Measurements from ENCODE around the gene DCC.

GRCh38 chr18:52730972-52731619 lies 391.1 kb downstream of the DCC start:
- TF ChIP-seq, protein P1, sequence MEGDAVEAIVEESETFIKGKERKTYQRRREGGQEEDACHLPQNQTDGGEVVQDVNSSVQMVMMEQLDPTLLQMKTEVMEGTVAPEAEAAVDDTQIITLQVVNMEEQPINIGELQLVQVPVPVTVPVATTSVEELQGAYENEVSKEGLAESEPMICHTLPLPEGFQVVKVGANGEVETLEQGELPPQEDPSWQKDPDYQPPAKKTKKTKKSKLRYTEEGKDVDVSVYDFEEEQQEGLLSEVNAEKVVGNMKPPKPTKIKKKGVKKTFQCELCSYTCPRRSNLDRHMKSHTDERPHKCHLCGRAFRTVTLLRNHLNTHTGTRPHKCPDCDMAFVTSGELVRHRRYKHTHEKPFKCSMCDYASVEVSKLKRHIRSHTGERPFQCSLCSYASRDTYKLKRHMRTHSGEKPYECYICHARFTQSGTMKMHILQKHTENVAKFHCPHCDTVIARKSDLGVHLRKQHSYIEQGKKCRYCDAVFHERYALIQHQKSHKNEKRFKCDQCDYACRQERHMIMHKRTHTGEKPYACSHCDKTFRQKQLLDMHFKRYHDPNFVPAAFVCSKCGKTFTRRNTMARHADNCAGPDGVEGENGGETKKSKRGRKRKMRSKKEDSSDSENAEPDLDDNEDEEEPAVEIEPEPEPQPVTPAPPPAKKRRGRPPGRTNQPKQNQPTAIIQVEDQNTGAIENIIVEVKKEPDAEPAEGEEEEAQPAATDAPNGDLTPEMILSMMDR (IDR thresholded peaks at IDR 0.05; ENCODE audit: low read depth, low read length, poor library complexity, severe bottlenecking), result no peak
- no peak for TF ChIP-seq EZH2phosphoT487 (IDR thresholded peaks at IDR 0.05; ENCODE audit: borderline replicate concordance, low read length)
